Transverse colon (tissue), 4 donors: ENCODE measurements around the gene KCNN3. TPM values are rescaled to one million over a fixed set of nuclear protein-coding genes. Genes with fewer than 3 reads are reported as not detected.

Source experiments
- DNase-seq: peaks from one replicate; pipeline ENCODE4 v3.0.0-alpha.2; 2019
- H3K27ac ChIP-seq, 4 donors: fragments of 200-600 bp; sonication (generic); 2 replicates each; pipeline ENCODE4 v1.5.1; 2016 to 2018; ENCODE audit warnings: inconsistent platforms in 4 of 4
- H3K27me3 ChIP-seq: fragments of 200-600 bp; sonication (generic); 2 replicates; pipeline ENCODE4 v1.5.1; 2017; ENCODE audit warnings: inconsistent platforms
- H3K36me3 ChIP-seq, 4 donors: fragments of 200-600 bp; sonication (generic); 2 replicates each; pipeline ENCODE4 v1.5.1; 2017 to 2019; ENCODE audit warnings: inconsistent platforms in 4 of 4
- H3K4me1 ChIP-seq, 4 donors: fragments of 200-600 bp; sonication (generic); 2 replicates each; pipeline ENCODE4 v1.5.1; 2017 to 2020; ENCODE audit warnings: inconsistent platforms in 4 of 4
- H3K4me3 ChIP-seq, 4 donors: fragments of 200-600 bp; sonication (generic); 1 replicate in 1 of 4; 2 replicates in 3 of 4; pipeline versions ENCODE4 v1.5.1 to v1.6.1; 2017 to 2019; ENCODE audit warnings: inconsistent platforms in 4 of 4
- H3K9me3 ChIP-seq, 2 donors: fragments of 200-600 bp; sonication (generic); 2 replicates each; pipeline ENCODE4 v1.5.1; 2017 to 2019; ENCODE audit warnings: inconsistent platforms in 2 of 2
- CTCF ChIP-seq, 5 experiments: fragments of 200-600 bp in 3 of 5; fragments of 450-650 bp in 2 of 5; sonication (generic) in 3 of 5; IDR thresholded peaks; 1 replicate in 2 of 5; 2 replicates in 3 of 5; pipeline ENCODE4 v1.5.1; 2016 to 2017; ENCODE audit warnings: antibody characterized with exemption in 5 of 5, inconsistent platforms in 3 of 5, mild to moderate bottlenecking in 2 of 5, moderate library complexity in 1 of 5
- EP300 ChIP-seq: sonication (generic); formaldehyde crosslinking; IDR thresholded peaks from one replicate; pipeline ENCODE4 v1.6.1; 2017; ENCODE audit warnings: antibody characterized with exemption, low read depth
- POLR2A ChIP-seq: fragments of 450-650 bp; IDR thresholded peaks from one replicate; pipeline ENCODE4 v1.6.1; 2016; ENCODE audit warnings: antibody characterized with exemption, mild to moderate bottlenecking, moderate library complexity
- POLR2AphosphoS5 ChIP-seq, 3 donors: sonication (generic); formaldehyde crosslinking; IDR thresholded peaks; one replicate each; pipeline ENCODE4 v1.6.1; 2016; ENCODE audit warnings: antibody characterized with exemption in 3 of 3
- WGBS, 2 donors: methylation state at CpG; one replicate each; pipeline ENCODE4 v1.1.5; 2018; ENCODE audit warnings: low coverage in 1 of 2; 5-methylcytosine and 5-hydroxymethylcytosine counted together
- in situ Hi-C, 4 donors: fragments of 200-750 bp; cut with MboI; loops; one replicate each; pipeline versions ENCODE4 v1.15.0 to v1.15.1; 2017; ENCODE audit warnings: low sequenced_read_pairs in 3 of 4, low pct_ligation_motif_present in 1 of 4, low pct_unique_long_range_greater_than_20kb in 1 of 4
- intact Hi-C: fragments of 100-400 bp; cut with DNase I; formaldehyde crosslinking; loops from one replicate; pipeline ENCODE4 v1.15.1; 2023; ENCODE audit warnings: low total_unique reads
- total RNA-seq, 4 donors: library from RNA; depleted of rRNA; stranded (reverse); fragments of >200 nt; gene quantifications; one replicate each; pipeline ENCODE4 v1.1.0, GENCODE V29; 2016

Gene KCNN3
- total RNA-seq, 4 donors from 2014 or later, result 2.3 to 5.0 (median 3.5) TPM

GRCh38 chr1:154759793-154760192, 110.3 kb downstream of the KCNN3 start:
- H3K27ac ChIP-seq, result no peak overlapping the region
- WGBS, 2 donors, result 95 to 100% methylated on average over 5 to 8 of the region's 8 CpGs
- intact Hi-C loops (loop anchor here (10.0 kb wide), 2 partner anchors 195 to 705 kb away; partner anchors contain the start of gene CHRNB2), in situ Hi-C loops (loop anchor here in 1 of 4 donors (10.0 kb wide), 1 partner anchor 195 kb away; the partner anchor contains the start of gene CHRNB2)
- TF ChIP-seq POLR2AphosphoS5 (IDR thresholded peaks at IDR 0.05), result no peak
- TF ChIP-seq CTCF (IDR thresholded peaks at IDR 0.05), result no peak
- no peak for TF ChIP-seq POLR2A
- no peak for TF ChIP-seq EP300
- no peaks in the 10 kb centered on the region for H3K36me3 ChIP-seq
- no peak overlapping the region for H3K4me3 ChIP-seq
- H3K9me3 ChIP-seq, result no peaks in the 10 kb centered on the region
- peaks cover 61% of the 10 kb centered on the region for H3K27me3 ChIP-seq
- no peak for DNase-seq
- H3K4me1 ChIP-seq, result peaks cover 0 to 14% (median 9%) of the 10 kb centered on the region in 4 donors

GRCh38 chr1:154759196-154759595, 110.9 kb downstream of the KCNN3 start:
- no peak overlapping the region for H3K27ac ChIP-seq
- intact Hi-C loops, result no loop called here
- H3K4me3 ChIP-seq, result no peak overlapping the region
- DNase-seq, result no peak
- TF ChIP-seq POLR2AphosphoS5 (IDR thresholded peaks at IDR 0.05) (no peak), CTCF (IDR thresholded peaks at IDR 0.05) (no peak), EP300 (no peak), POLR2A (no peak)
- peaks cover 56% of the 10 kb centered on the region for H3K27me3 ChIP-seq
- no peaks in the 10 kb centered on the region for H3K36me3 ChIP-seq
- WGBS, 2 donors, result 71% methylated on average over 7 of the region's 7 CpGs; no CpG with 5 or more reads in 1 of the 2 donors
- H3K4me1 ChIP-seq, result peaks cover 0 to 14% (median 9%) of the 10 kb centered on the region in 4 donors
- no peaks in the 10 kb centered on the region for H3K9me3 ChIP-seq
- in situ Hi-C loops, result no loop called here

GRCh38 chr1:154758346-154758745, 111.7 kb downstream of the KCNN3 start:
- DNase-seq, result no peak
- intact Hi-C loops, result no loop called here

More at GRCh38 chr1:154758346-154758745, 111.7 kb downstream of the KCNN3 start:
- WGBS, 2 donors, result 84% methylated on average over 6 of the region's 6 CpGs; no CpG with 5 or more reads in 1 of the 2 donors
- Histone ChIP-seq H3K4me1 (peaks cover 0 to 14% (median 9%) of the 10 kb centered on the region in 4 donors), H3K27ac (no peak overlapping the region), H3K36me3 (no peaks in the 10 kb centered on the region), H3K27me3 (peaks cover 54% of the 10 kb centered on the region), H3K4me3 (no peak overlapping the region), H3K9me3 (no peaks in the 10 kb centered on the region)
- no peak for TF ChIP-seq POLR2A
- no peak for TF ChIP-seq EP300
- TF ChIP-seq CTCF (IDR thresholded peaks at IDR 0.05), result no peak
- no peak for TF ChIP-seq POLR2AphosphoS5 (IDR thresholded peaks at IDR 0.05)
- in situ Hi-C loops, result no loop called here
